Eye (tissue), 1 donor: ENCODE data around the gene SYNE1.
A peak's percentile ranks its signal among the peaks of the same experiment; 100 is the strongest.
"Not testable (repeated sequence)": the region's sequence is repeated elsewhere in the genome, so short reads cannot be mapped to it uniquely, and the experiment has no call there.

Experiments used
- DNase-seq: peaks from one replicate; pipeline ENCODE4 v3.0.0-alpha.2; 2015

The SYNE1 gene

DNA sequence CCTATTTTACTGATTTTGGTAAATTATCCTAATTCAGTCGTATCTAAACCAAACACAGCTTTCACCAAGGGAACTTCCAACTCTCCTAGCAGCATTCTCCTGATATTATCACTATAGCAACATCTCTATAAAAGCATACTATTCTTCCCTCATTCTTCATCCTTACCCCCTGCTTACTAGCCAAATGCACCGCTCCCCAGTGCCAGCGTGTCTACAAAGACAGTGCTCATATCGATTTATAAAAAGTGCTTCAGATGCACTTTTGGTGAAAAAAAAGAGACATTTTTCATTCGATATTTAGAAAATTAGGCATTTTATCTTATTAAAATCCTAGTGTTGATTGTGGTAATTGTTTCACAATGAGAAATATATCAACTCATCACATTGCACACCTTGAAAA, 74.0 kb downstream of the SYNE1 start:
- DNase-seq, result no peak

DNA sequence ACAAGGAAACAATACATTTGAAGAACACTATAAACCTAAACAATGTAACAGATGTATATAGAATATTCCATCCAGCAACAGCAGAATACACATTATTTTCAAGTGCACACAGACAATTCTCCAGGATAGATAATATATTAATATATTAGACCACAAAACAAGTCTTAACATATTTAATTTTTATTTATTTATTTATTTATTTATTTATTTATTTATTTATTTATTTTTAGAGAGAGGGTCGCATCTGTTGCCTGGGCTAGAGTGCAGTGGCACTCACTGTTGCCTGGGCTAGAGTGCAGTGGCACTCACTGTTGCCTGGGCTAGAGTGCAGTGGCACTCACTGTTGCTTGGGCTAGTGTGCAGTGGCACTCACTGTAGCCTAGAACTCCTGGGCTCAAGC, 78.4 kb downstream of the SYNE1 start:
- not testable (repeated sequence) for DNase-seq

DNA sequence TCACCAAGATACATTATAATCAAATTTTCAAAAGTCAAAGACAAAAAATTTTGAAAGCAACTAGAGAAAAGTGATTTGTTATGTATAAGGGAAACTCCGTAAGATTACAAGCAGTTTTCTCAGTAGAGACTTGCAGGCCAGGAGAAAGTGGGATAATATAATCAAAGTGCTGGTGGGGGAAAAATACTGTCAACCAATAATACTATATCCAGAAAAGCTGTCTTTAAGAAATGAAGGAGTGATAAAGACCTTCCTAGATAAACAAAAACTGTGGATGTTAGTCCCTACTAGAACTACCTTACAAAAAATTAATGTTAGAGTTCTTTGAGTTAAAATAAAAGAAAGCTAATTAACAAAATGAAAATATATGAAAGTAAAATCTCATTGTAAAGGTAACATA, 79.7 kb downstream of the SYNE1 start:
- DNase-seq, result no peak

DNA sequence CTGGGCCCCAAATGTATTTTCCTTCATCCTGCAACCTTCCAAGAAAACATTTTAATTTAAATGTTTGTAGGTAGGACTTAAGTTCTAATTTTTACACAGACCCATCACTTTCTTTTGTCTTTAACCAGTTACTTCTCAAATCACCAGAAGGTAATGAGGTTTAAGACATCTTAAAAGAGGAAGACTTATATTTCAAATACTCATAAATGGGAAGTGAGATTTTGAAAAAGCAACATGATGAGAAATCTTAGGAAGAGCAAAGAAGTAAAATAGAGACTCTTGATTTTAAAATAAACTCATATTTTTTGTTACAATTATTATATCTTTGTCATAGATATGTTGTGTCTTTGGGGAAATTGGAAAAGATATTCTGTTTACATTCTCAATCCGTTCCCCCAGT, 82.3 kb downstream of the SYNE1 start:
- no peak for DNase-seq

DNA sequence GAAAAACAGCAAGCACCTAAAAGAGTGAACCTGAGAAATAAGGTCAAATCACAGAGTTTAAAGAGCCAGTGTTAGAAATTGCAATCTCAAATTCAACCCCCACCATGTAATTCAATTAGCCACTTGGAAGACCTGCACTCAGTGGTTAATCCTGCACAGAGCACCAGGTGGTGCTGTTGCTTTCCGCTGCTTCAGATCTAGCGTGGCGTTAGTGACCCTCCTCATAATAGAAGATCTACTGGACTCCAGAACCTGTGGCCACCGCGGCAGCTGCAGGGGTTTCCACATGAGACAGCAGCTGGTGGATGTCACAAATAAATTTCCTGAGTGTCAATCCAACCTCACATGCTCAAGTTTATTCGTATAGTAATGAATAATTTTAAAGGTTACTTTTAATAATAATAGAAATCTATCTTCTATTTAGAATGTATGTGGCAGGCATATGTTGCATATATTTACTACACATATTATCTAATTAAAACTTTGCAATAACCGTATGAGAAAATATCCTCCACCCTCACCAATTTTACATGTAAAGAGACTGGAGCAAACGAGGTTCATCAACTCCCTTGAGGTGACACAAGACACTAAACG, 84.4 kb downstream of the SYNE1 start:
- DNase-seq, result peak; percentile 85

DNA sequence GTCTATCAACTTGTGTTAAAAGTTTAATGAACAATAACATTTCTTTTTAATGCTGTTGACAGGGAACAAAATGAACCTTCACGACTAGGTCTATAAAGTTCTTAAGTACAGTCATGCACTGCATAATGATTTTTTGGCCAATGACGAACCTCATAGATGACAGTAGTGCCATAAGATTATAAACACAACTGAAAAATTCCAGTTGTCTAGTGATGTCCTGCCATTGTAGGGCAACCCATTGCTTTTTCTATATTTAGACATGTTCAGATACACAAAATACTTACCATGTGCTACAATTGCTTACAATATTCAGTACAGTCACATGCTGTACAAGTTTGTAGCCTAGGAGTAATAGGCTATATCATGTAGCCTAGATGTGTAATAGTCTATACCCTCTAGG, 93.6 kb downstream of the SYNE1 start:
- DNase-seq, result no peak

DNA sequence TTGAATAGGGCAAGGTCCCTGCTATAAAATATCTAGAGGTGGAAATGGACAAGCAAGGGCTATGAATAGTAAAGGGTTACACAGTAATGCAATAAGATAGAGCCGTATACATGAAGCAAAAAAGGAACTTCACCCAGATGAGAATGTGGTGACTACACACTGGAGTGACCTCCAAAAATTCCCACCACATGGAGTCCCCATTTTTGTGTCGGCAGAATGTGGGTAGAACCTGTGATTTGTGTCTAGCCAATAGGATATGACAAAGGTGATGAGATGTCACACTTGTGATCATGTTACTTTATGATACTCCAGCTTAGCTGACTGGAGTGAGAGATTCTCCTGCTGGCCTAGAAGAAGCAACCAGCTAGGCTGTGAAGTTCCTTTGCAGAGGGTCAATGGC, 96.8 kb downstream of the SYNE1 start:
- DNase-seq, result no peak

DNA sequence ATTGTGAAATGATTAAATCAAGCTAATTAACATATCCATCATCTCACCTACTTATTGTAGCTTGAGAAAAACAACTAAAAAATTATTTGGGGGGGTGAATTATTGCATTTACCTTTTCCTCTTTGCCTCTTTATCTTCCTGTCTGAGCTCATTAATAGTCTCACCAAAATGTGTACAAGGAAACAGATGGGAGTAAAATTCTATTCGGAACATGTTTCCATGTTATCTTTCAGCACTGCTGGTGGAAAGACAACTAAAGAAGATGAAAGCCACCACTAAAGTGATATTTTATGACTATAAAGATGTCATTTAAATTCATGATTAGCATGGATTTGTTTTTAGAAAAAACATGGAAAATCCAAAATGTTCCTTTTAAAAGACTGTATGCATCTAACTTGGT, 102.6 kb downstream of the SYNE1 start:
- DNase-seq, result no peak

DNA sequence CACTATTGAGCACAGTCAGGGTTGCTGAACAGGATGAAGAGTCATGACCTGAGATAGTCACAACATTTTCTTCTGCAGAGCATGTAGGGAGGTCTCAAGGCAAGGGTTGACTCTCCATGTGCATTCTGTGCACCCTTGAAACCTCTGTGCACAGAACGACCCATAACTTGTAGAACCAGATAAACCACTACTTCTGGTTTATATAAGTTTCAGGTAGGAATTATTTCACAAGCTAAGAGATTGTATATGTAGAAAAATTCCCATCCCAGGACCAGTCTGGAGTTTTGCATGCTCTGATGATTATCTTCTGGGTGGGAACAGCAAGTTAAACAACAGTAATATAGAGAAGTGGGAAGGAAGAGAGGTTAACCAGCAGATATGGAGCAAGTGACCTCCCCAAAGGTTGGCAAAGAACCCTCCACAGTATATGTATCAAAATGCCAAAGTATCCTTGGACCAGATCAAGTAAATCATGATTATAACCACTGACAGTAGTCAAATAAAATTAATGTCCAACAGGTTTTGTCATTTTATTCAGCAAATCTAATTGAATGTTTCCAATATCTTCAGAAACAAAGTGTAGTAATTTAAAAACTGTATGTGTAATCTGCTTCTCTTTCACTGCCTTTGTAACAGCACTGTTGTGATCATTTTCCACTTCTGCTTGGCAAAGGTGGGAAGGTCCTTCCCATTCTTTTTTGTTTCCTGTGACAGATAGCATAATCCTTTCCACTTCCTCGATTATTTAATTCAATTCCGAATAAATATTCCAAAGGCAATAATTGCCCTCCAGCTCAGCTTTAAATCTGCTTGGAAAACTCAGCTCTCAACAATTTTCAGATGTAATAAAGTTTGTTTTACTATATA, 104.4 kb downstream of the SYNE1 start:
- DNase-seq, result no peak

DNA sequence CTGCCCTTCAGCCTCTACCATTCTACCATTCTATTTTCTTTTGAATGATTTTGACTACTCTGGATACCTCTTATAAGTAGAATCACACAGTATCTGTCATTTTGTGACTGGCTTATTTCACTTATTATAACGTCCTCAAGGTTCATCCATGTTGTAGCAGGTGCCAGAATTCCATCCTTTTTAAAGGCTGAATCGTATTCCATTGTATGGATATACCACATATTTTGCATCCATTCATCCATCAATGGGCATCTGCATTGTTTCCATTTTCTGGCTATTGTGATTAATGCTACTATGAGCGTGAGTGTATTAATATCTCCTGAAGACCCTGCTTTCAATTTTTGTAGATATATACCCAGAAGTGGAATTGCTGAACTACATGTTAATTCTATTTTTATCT, 105.5 kb downstream of the SYNE1 start:
- no peak for DNase-seq

DNA sequence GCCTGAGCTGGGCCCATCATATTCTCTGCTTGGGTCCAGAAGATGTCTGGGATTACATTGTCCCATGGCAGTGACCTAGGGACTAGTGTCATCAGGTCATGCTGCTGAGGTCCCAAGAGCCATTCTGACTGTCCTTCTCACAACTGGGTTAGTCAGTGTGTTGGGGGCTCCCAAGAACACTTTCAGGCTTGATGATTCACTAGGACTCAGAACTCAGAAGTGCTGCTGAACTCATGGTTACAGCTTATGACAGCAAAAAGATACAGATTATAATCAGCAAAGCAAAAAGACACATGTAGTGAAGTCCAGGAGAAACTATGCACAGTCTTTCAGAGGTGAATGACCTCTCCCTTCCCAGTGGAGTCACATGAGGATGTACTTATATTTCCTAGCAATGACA, 107.8 kb downstream of the SYNE1 start:
- no peak for DNase-seq

DNA sequence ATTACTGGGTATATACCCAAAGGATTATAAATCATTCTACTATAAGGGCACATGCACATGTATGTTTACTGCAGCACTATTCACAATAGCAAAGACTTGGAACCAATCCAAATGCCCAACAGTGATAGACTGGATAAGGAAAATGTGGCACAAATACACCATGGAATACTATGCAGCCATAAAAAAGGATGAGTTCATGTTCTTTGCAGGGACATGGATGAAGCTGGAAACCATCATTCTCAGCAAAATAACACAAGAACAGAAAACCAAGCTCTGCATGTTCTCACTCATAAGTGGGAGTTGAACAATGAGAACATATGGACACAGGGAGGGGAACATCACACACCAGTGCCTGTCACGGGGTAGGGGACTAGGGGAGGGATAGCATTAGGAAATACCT, 123.0 kb downstream of the SYNE1 start:
- not testable (repeated sequence) for DNase-seq

DNA sequence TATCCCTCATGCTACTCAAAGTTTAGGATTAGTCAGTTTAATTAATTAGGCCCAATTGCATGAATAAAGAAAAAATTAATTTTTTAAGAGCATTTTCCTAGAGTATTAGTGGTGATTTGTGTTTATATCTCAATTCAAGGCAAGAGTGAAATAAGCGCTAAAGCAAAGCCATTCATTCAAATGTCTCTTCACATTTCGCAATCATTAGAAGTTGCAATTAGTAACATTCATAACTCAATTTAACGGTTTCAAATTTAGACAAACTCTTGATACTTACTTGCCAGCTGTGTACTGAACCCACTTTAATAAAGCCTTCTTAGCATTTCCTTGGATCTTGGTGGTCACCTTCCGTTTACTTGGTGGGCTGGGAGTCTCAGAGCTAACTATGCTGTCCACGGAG, 127.2 kb downstream of the SYNE1 start:
- no peak for DNase-seq

DNA sequence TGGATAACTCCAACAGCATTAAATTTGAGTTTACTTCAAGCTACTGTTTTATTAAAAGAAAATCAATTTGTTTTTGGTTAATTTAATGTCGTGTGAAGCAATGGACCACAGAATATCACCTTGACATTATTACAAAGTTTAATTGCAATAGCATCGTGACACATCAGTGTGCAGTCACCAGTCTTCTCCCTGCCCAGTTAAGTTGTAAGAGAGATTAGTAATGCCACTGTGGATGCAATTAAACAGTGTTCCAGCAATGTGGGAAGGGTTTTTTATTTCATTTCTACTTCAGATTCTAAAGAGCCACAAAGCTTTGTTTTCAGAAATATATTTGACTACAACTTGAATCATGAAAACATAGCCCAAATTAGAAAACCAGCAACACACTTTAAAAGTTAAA, 128.7 kb downstream of the SYNE1 start:
- DNase-seq, result no peak

DNA sequence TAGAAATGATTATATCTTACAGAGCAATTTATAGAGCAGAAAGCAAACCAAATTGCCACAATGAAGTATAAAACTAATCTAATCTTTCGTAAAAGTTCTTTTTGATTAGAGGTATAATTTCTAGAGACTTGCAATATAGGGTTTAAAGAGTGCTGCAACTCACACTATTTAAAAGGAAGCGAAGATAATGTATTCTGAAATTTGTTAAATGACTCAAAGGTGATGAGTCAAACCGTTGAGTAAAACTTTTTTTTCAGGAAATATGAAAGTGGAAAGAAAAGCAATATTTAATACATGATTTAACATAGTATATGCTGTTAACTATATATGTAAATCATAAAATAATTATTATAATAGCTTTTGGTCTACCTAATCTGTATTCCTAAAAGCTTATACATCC, 133.6 kb downstream of the SYNE1 start:
- DNase-seq, result no peak

DNA sequence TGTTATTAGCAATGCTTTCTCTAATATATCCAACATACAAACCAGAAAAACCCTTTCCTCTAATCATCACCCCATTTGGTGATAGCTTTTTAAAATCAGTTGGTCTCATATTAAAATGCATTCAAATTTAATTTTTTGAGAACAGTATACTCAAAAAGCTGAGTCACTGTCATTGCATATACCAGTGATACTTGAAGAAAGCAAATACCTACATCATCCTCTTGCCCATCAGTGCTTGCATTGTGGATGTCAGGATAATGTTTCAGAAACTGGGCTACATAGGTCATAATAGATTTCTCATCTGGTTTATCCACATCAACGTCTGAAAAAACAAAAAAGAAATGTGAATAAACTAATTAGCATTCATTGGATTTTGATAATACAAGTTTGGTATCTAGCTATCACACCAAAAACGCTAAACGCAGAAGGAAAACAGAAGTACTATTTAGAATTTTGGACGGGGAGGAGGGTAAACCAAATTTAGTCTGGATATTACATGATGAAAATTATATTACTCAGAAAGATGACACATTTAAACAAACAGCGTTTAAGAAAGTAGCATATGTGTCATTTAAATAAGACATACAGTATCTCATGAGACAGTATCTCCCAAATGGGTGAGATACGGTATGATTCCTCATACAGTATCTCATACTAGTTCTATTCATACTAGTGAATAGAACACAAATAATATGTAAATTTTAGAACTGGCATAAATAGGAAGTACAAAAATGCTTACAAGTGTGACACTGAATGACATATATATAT, 134.6 kb downstream of the SYNE1 start:
- DNase-seq, result no peak

DNA sequence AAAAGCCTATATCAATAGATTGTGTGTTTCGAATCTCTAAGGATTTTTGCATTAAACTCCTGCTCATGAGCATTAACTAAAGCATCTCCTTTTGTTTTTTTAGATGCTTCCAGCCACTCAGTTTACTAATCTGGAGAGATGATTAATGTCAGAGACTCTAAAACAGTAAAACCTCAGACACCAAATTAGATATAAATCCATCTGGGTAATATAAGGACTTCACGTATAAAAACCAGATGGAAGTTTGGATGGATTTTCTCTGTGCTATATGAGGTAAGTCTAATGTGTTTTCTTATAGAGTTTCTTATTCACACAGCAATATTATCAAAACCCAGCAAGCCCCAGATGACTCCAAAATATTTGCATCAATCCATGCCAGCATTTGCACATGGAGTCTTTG, 137.2 kb downstream of the SYNE1 start:
- no peak for DNase-seq

DNA sequence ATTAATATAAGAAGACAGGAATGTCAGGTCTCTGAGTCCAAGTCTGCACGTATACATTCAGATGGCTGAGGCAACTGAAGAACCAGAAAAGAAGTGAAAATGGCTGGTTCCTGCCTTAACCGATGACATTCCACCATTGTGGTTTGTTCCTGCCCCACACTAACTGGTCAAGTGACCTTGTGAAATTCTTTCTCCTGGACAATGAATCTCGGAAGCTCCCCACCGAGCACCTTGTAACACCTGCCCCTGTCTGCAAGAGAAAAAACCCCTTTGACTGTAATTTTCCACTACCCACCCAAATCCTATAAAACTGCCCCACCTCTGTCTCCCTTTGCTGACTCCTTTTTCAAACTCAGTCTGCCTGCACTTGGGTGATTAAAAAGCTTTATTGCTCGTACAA, 140.4 kb downstream of the SYNE1 start:
- no peak for DNase-seq

DNA sequence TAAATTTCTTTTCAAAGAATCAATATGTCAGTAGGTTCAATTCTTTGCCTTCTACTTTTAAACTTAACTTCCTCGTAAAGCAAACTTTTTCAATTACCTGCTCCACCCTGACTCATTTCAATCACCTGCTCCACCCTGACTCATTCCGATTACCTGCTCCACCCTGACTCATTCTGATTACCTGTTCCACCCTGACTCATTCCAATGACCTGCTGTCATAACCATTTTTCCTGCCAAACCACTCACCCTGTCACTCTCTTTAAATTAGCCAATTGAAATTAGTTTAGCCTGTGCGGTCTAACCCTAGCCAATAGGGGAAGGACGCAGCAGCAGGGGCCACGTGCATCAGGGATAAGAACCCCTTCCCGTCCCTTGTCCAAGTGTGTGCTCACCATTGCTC, 141.7 kb downstream of the SYNE1 start:
- not testable (repeated sequence) for DNase-seq

DNA sequence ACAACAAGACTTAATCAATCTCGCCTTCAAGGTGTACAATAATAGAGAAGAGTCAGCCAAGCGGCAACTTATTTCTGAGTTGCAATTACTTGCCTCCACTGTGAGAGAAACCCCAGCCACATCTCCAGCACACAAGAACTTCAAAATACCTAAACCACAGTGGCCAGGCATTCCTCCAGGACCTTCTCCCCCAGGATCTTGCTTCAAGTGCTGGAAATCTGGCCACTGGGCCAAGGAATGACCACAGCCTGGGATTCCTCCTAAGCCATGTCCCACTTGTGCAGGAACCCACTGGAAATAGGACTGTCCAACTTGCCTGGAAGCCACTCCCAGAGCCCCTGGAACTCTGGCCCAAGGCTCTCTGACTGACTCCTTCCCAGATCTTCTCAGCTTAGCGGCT, 144.9 kb downstream of the SYNE1 start:
- DNase-seq, result not testable (repeated sequence)

DNA sequence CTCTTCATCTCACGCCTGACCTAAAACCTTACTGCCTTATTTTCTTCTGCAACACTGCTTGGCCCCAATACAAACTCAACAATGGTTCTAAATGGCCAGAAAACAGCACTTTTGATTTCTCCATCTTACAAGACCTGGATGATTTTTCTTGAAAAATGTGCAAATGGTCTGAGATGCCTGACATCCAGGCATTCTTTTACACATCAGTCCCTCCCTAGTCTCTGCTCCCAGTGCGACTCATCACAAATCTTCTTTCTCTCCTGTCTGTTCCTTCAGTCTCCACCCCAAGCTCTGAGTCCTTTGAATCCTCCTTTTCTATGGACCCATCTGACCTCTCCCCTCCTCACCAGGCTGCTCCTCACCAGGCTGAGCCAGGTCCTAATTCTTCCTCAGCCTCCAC, 145.7 kb downstream of the SYNE1 start:
- not testable (repeated sequence) for DNase-seq

DNA sequence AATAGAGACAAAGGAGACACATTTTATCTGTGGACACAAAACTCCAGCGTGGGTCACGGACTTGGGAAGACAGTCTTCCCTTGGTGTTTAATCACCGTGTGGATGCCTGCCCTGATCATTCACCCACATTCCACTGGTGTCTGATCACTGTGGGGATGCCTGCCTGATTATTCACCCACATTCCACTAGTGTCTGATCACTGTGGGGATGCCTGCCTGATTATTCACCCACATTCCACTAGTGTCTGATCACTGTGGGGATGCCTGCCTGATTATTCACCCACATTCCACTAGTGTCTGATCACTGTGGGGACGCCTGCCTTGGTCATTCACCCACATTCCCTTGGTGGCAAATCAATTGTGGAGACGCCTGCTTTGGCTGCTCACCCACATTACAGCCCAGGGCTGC, 146.2 kb downstream of the SYNE1 start:
- not testable (repeated sequence) for DNase-seq

DNA sequence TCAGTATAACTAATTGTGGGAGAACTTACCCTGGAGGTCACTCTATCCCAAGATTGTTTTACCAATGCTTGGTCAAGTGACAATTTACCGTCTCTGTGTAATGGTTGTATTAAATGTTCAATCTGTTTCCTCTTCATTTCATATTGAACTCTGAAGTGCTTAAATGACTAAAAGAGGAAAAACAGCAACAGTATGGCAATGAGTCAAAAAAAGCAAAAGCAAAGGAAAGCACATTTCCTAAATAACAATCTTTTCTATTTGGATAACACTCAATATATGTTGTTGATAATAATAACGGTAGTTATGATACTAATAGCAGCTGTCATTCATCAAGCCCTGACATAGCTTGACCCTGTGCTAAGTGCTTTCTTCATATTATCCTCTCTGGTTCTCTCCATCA, 152.4 kb downstream of the SYNE1 start:
- DNase-seq, result no peak

DNA sequence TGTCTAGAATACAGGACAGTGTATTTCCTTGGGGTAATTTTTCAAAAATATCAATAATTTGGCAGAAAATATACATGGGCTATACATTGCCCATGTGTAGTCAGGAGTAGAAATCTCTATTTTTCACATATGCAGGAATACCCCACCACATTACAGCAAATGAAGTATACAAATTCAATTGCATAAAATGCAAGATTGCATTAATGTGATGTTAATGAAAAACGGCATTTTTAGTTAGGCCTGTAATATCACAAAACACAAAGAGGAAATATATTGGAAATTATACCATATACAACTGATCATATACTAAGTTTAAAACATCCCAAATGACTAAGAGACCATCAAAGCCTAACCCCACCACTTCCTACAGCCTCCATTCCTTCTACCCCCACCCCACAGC, 154.9 kb downstream of the SYNE1 start:
- DNase-seq, result no peak
